GM23338 (cell line): Measurements from ENCODE around the gene PAX3. TPM values are rescaled to one million over a fixed set of nuclear protein-coding genes. Genes with fewer than 3 reads are reported as not detected.

ENCODE experiments used
- ATAC-seq: fragments of 200-7000 bp; cut with Tn5 transposase; 3 replicates; pipeline ENCODE4 v1.9.1; 2020
- DNase-seq: peaks from one replicate; pipeline ENCODE4 v3.0.0-alpha.2; 2015; ENCODE audit warnings: low spot score
- H2AFZ ChIP-seq: fragments of 200-600 bp; sonication (generic); 2 replicates; pipeline ENCODE4 v1.8.0; 2016; ENCODE audit warnings: antibody characterized with exemption, mild to moderate bottlenecking, moderate library complexity
- H3F3A ChIP-seq: fragments of 200-600 bp; sonication (generic); replicated peaks from 2 replicates; pipeline ENCODE4 v1.8.0; 2017; ENCODE audit warnings: antibody characterized with exemption, mixed run types, low read depth
- H3K27ac ChIP-seq: fragments of 200-600 bp; sonication (generic); 2 replicates; pipeline ENCODE4 v1.6.1; 2016; ENCODE audit warnings: low read depth
- H3K27me3 ChIP-seq: fragments of 200-600 bp; sonication (generic); 2 replicates; pipeline ENCODE4 v1.8.0; 2016; ENCODE audit warnings: mild to moderate bottlenecking, mixed run types, moderate library complexity; ENCODE audit not compliant: insufficient read depth
- H3K36me3 ChIP-seq: fragments of 200-600 bp; sonication (generic); 2 replicates; pipeline ENCODE4 v1.8.0; 2016; ENCODE audit warnings: mild to moderate bottlenecking; ENCODE audit not compliant: insufficient read depth
- H3K4me1 ChIP-seq: fragments of 200-600 bp; sonication (generic); 2 replicates; pipeline ENCODE4 v1.8.0; 2016; ENCODE audit warnings: mild to moderate bottlenecking, moderate library complexity; ENCODE audit not compliant: insufficient read depth
- H3K4me2 ChIP-seq: fragments of 200-600 bp; sonication (generic); 2 replicates; pipeline ENCODE4 v1.7.1; 2017; ENCODE audit warnings: mixed run types
- H3K4me3 ChIP-seq: fragments of 200-600 bp; sonication (generic); 2 replicates; pipeline ENCODE4 v1.6.1; 2016; ENCODE audit warnings: mixed run types
- H3K79me2 ChIP-seq: fragments of 200-600 bp; sonication (generic); replicated peaks from 2 replicates; pipeline ENCODE4 v1.8.0; 2017; ENCODE audit warnings: mild to moderate bottlenecking; ENCODE audit not compliant: insufficient read depth
- H3K9me2 ChIP-seq: fragments of 200-600 bp; sonication (generic); 2 replicates; pipeline ENCODE4 v1.8.0; 2017; ENCODE audit not compliant: insufficient read depth
- H4K20me1 ChIP-seq: fragments of 200-600 bp; sonication (generic); replicated peaks from 2 replicates; pipeline ENCODE4 v1.8.0; 2017; ENCODE audit warnings: mild to moderate bottlenecking; ENCODE audit not compliant: insufficient read depth
- H3K27ac Mint-ChIP-seq: 2 replicates; pipeline ENCODE4 v1.8.0; 2020; ENCODE audit warnings: inconsistent platforms, mild to moderate bottlenecking, moderate library complexity, mixed read lengths
- H3K27me3 Mint-ChIP-seq: 3 replicates; pipeline ENCODE4 v1.8.0; 2022; ENCODE audit warnings: low read depth, mild to moderate bottlenecking, moderate library complexity, mixed read lengths, inconsistent platforms; ENCODE audit not compliant: insufficient read depth, poor library complexity
- H3K36me3 Mint-ChIP-seq: 3 replicates; pipeline ENCODE4 v1.8.0; 2021; ENCODE audit warnings: low read depth, mild to moderate bottlenecking, inconsistent platforms, moderate library complexity, mixed read lengths
- H3K4me1 Mint-ChIP-seq: 3 replicates; pipeline ENCODE4 v1.8.0; 2020; ENCODE audit warnings: mild to moderate bottlenecking, inconsistent platforms, mixed read lengths
- H3K4me3 Mint-ChIP-seq: 3 replicates; pipeline ENCODE4 v1.8.0; 2021; ENCODE audit warnings: moderate library complexity, mild to moderate bottlenecking, inconsistent platforms, mixed read lengths
- H3K9me3 Mint-ChIP-seq: 3 replicates; pipeline ENCODE4 v1.8.0; 2020; ENCODE audit warnings: moderate library complexity, mild to moderate bottlenecking, inconsistent platforms, mixed read lengths
- CREB1 ChIP-seq: fragments of 250-450 bp; sonication (Bioruptor Pico); IDR thresholded peaks from 2 replicates; pipeline ENCODE4 v1.5.0; 2020; ENCODE audit warnings: low read depth, mild to moderate bottlenecking, moderate library complexity
- ETS1 ChIP-seq: IDR thresholded peaks from 2 replicates; pipeline ENCODE4 v1.6.1; 2016; ENCODE audit warnings: antibody characterized with exemption
- EZH2 ChIP-seq: fragments of 200-600 bp; sonication (generic); IDR thresholded peaks from one replicate; pipeline ENCODE4 v1.8.0; 2017; ENCODE audit warnings: antibody characterized with exemption, mild to moderate bottlenecking, low read depth; ENCODE audit not compliant: unreplicated experiment
- EZH2phosphoT487 ChIP-seq: fragments of 200-600 bp; sonication (generic); IDR thresholded peaks from one replicate; pipeline ENCODE4 v1.8.1; 2018; ENCODE audit warnings: antibody characterized with exemption; ENCODE audit not compliant: unreplicated experiment
- JUNB ChIP-seq: IDR thresholded peaks from one replicate; pipeline ENCODE4 v1.6.1; 2016; ENCODE audit warnings: antibody characterized with exemption; ENCODE audit not compliant: unreplicated experiment
- POLR2AphosphoS5 ChIP-seq: IDR thresholded peaks from 2 replicates; pipeline ENCODE4 v1.6.1; 2016; ENCODE audit warnings: antibody characterized with exemption, low read depth
- ZNF114 ChIP-seq: fragments of 250-450 bp; sonication (Bioruptor Pico); IDR thresholded peaks from 2 replicates; pipeline ENCODE4 v1.5.0; 2020; ENCODE audit warnings: mild to moderate bottlenecking, moderate library complexity
- ZNF462 ChIP-seq: fragments of 250-450 bp; sonication (Bioruptor Pico); IDR thresholded peaks from 2 replicates; pipeline ENCODE4 v1.5.0; 2020; ENCODE audit warnings: mild to moderate bottlenecking, moderate library complexity
- polyA plus RNA-seq: library from polyadenylated mRNA; unstranded; fragments of >200 nt; fragmentation: Nextera tagmentation; extraction: Ambion mirVana; gene quantifications from 2 replicates; pipeline ENCODE4 v1.2.1, GENCODE V29; 2016
- total RNA-seq: library from RNA; depleted of rRNA; stranded (reverse); fragments of >200 nt; shearing (Covaris generic); gene quantifications from 2 replicates; pipeline ENCODE4 v1.2.3, GENCODE V29; 2014
- TF ChIP-seq, protein P1 (sequence below): IDR thresholded peaks from one replicate; pipeline ENCODE4 v1.6.1; 2018; ENCODE audit warnings: antibody characterized with exemption; ENCODE audit not compliant: unreplicated experiment

Gene PAX3
- total and polyA plus RNA-seq, 2 experiments from 2014 or later, result not detected

GRCh38 chr2:222297600-222297935, 1.2 kb downstream of the PAX3 start (continued):
- TF ChIP-seq, protein P1, sequence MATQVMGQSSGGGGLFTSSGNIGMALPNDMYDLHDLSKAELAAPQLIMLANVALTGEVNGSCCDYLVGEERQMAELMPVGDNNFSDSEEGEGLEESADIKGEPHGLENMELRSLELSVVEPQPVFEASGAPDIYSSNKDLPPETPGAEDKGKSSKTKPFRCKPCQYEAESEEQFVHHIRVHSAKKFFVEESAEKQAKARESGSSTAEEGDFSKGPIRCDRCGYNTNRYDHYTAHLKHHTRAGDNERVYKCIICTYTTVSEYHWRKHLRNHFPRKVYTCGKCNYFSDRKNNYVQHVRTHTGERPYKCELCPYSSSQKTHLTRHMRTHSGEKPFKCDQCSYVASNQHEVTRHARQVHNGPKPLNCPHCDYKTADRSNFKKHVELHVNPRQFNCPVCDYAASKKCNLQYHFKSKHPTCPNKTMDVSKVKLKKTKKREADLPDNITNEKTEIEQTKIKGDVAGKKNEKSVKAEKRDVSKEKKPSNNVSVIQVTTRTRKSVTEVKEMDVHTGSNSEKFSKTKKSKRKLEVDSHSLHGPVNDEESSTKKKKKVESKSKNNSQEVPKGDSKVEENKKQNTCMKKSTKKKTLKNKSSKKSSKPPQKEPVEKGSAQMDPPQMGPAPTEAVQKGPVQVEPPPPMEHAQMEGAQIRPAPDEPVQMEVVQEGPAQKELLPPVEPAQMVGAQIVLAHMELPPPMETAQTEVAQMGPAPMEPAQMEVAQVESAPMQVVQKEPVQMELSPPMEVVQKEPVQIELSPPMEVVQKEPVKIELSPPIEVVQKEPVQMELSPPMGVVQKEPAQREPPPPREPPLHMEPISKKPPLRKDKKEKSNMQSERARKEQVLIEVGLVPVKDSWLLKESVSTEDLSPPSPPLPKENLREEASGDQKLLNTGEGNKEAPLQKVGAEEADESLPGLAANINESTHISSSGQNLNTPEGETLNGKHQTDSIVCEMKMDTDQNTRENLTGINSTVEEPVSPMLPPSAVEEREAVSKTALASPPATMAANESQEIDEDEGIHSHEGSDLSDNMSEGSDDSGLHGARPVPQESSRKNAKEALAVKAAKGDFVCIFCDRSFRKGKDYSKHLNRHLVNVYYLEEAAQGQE, result no peak
- TF ChIP-seq ZNF114 (CRISPR knock-in tag), result no peak
- no peak for TF ChIP-seq JUNB
- TF ChIP-seq CREB1 (CRISPR knock-in tag), result no peak
- no peak for TF ChIP-seq POLR2AphosphoS5

- TF ChIP-seq EZH2, result peak; percentile 98
- TF ChIP-seq EZH2phosphoT487, result peak; percentile 79
- TF ChIP-seq POLR2AphosphoS5, result no peak
- no peak for TF ChIP-seq ETS1
- no peak for TF ChIP-seq CREB1 (CRISPR knock-in tag)
- TF ChIP-seq ZNF462 (CRISPR knock-in tag), result no peak
- peaks cover 81% of the 10 kb centered on the region for H3K4me1 Mint-ChIP-seq
- Histone ChIP-seq H3K27me3 (peaks cover 100% of the 10 kb centered on the region), H3F3A (peaks cover 52% of the 10 kb centered on the region), H4K20me1 (peaks cover 53% of the 10 kb centered on the region), H3K4me1 (peaks cover 78% of the 10 kb centered on the region), H3K4me2 (peak overlapping the region; percentile 78), H3K27ac (no peak overlapping the region), H3K79me2 (no peaks in the 10 kb centered on the region), H3K36me3 (no peaks in the 10 kb centered on the region), H2AFZ (no peak overlapping the region), H3K4me3 (peak overlapping the region; percentile 53; the same call in 1 of the 2 replicates), H3K9me2 (no peaks in the 10 kb centered on the region)
- peaks cover 100% of the 10 kb centered on the region for H3K27me3 Mint-ChIP-seq
- no peak overlapping the region for H3K27ac Mint-ChIP-seq
- peaks cover 8% of the 10 kb centered on the region; the same call in 2 of the 3 replicates for H3K9me3 Mint-ChIP-seq
- ATAC-seq (no peak; the same call in 2 of the 3 replicates), DNase-seq (peak; percentile 28)
- peak overlapping the region; percentile 31; the same call in 2 of the 3 replicates for H3K4me3 Mint-ChIP-seq
- H3K36me3 Mint-ChIP-seq, result no peaks in the 10 kb centered on the region; the same call in 2 of the 3 replicates
These were observed 1.7 kb downstream of the PAX3 start for GRCh38 chr2:222296911-222297599.
